Activated naive CD8-positive, alpha-beta T cell treated with anti-CD3 and anti-CD28 coated beads for 36 hours (primary cell): Measurements from ENCODE around the gene EPHA4. TPM values are rescaled to one million over a fixed set of nuclear protein-coding genes. Genes with fewer than 3 reads are reported as not detected.
"Not testable (repeated sequence)": the region's sequence is repeated elsewhere in the genome, so short reads cannot be mapped to it uniquely, and the experiment has no call there.

Experiments used
- DNase-seq: peaks from one replicate; pipeline ENCODE4 v3.0.0; 2021
- H3K27ac Mint-ChIP-seq: one replicate; pipeline ENCODE4 v1.8.0; 2022; ENCODE audit warnings: mild to moderate bottlenecking, moderate library complexity, mixed read lengths
- H3K27me3 Mint-ChIP-seq: one replicate; pipeline ENCODE4 v1.8.0; 2022; ENCODE audit warnings: mild to moderate bottlenecking, mixed read lengths
- H3K36me3 Mint-ChIP-seq: one replicate; pipeline ENCODE4 v1.8.0; 2021; ENCODE audit warnings: mild to moderate bottlenecking, mixed read lengths
- H3K4me1 Mint-ChIP-seq: one replicate; pipeline ENCODE4 v1.8.0; 2021; ENCODE audit warnings: mixed read lengths
- H3K4me3 Mint-ChIP-seq: one replicate; pipeline ENCODE4 v1.8.0; 2022; ENCODE audit warnings: mild to moderate bottlenecking, moderate library complexity, mixed read lengths
- H3K9me3 Mint-ChIP-seq: one replicate; pipeline ENCODE4 v1.8.0; 2022; ENCODE audit warnings: mixed read lengths
- total RNA-seq, 2 experiments: library from RNA; stranded (reverse); gene quantifications; one replicate each; pipeline ENCODE4 v1.2.3, GENCODE V29; 2021

EPHA4 gene
- total RNA-seq, 2 experiments from 2014 or later: 0.20 to 0.47 TPM

GRCh38 chr2:221513232-221513631, 58.9 kb downstream of the EPHA4 start:
- Mint-ChIP-seq H3K4me1 (no peaks in the 10 kb centered on the region), H3K27ac (no peak overlapping the region), H3K4me3 (no peak overlapping the region), H3K9me3 (no peaks in the 10 kb centered on the region), H3K27me3 (no peaks in the 10 kb centered on the region), H3K36me3 (no peaks in the 10 kb centered on the region)
- no peak for DNase-seq

GRCh38 chr2:221511325-221511724, 60.8 kb downstream of the EPHA4 start:
- not testable (repeated sequence) for H3K4me1 Mint-ChIP-seq, H3K36me3 Mint-ChIP-seq, H3K9me3 Mint-ChIP-seq, DNase-seq, H3K27ac Mint-ChIP-seq, H3K27me3 Mint-ChIP-seq, H3K4me3 Mint-ChIP-seq

GRCh38 chr2:221506469-221506868, 65.6 kb downstream of the EPHA4 start:
- no peak overlapping the region for H3K27ac Mint-ChIP-seq

GRCh38 chr2:221505605-221506004, 66.5 kb downstream of the EPHA4 start:
- Mint-ChIP-seq H3K36me3 (no peaks in the 10 kb centered on the region), H3K9me3 (no peaks in the 10 kb centered on the region), H3K27ac (no peak overlapping the region), H3K4me1 (peaks cover 4% of the 10 kb centered on the region), H3K4me3 (no peak overlapping the region), H3K27me3 (peaks cover 4% of the 10 kb centered on the region)
- no peak for DNase-seq

More at GRCh38 chr2:221506469-221506868, 65.6 kb downstream of the EPHA4 start:
- H3K9me3 Mint-ChIP-seq: no peaks in the 10 kb centered on the region
- H3K4me1 Mint-ChIP-seq: peaks cover 4% of the 10 kb centered on the region
- no peaks in the 10 kb centered on the region for H3K36me3 Mint-ChIP-seq
- no peak for DNase-seq
- H3K4me3 Mint-ChIP-seq: no peak overlapping the region
- H3K27me3 Mint-ChIP-seq: peaks cover 4% of the 10 kb centered on the region

- DNase-seq: no peak
- Mint-ChIP-seq H3K36me3 (no peaks in the 10 kb centered on the region), H3K9me3 (no peaks in the 10 kb centered on the region), H3K27ac (no peak overlapping the region), H3K4me1 (peaks cover 4% of the 10 kb centered on the region), H3K27me3 (peaks cover 4% of the 10 kb centered on the region), H3K4me3 (no peak overlapping the region)
These were observed 67.2 kb downstream of the EPHA4 start for GRCh38 chr2:221504905-221505304.

GRCh38 chr2:221503965-221504364, 68.1 kb downstream of the EPHA4 start:
- no peaks in the 10 kb centered on the region for H3K9me3 Mint-ChIP-seq
- H3K27ac Mint-ChIP-seq: no peak overlapping the region
- H3K27me3 Mint-ChIP-seq: peaks cover 4% of the 10 kb centered on the region
- no peak overlapping the region for H3K4me3 Mint-ChIP-seq
- H3K4me1 Mint-ChIP-seq: peaks cover 4% of the 10 kb centered on the region
- no peak for DNase-seq
- no peaks in the 10 kb centered on the region for H3K36me3 Mint-ChIP-seq

- H3K4me3 Mint-ChIP-seq: no peak overlapping the region
- H3K4me1 Mint-ChIP-seq: peaks cover 4% of the 10 kb centered on the region
- H3K27me3 Mint-ChIP-seq: peaks cover 4% of the 10 kb centered on the region
- H3K27ac Mint-ChIP-seq: no peak overlapping the region
- no peaks in the 10 kb centered on the region for H3K9me3 Mint-ChIP-seq
- DNase-seq: no peak
- no peaks in the 10 kb centered on the region for H3K36me3 Mint-ChIP-seq
These were observed 69.7 kb downstream of the EPHA4 start for GRCh38 chr2:221502270-221503010.

GRCh38 chr2:221501883-221502269, 70.2 kb downstream of the EPHA4 start:
- no peak for DNase-seq
- Mint-ChIP-seq H3K27ac (no peak overlapping the region), H3K27me3 (peaks cover 4% of the 10 kb centered on the region), H3K4me3 (no peak overlapping the region), H3K36me3 (no peaks in the 10 kb centered on the region), H3K4me1 (peaks cover 4% of the 10 kb centered on the region), H3K9me3 (no peaks in the 10 kb centered on the region)

GRCh38 chr2:221501210-221501882, 70.8 kb downstream of the EPHA4 start:
- Mint-ChIP-seq H3K36me3 (no peaks in the 10 kb centered on the region), H3K27me3 (peaks cover 4% of the 10 kb centered on the region), H3K9me3 (no peaks in the 10 kb centered on the region), H3K4me3 (no peak overlapping the region), H3K27ac (no peak overlapping the region), H3K4me1 (peaks cover 4% of the 10 kb centered on the region)
- DNase-seq: no peak

GRCh38 chr2:221500501-221501209, 71.4 kb downstream of the EPHA4 start:
- no peaks in the 10 kb centered on the region for H3K36me3 Mint-ChIP-seq
- H3K27ac Mint-ChIP-seq: no peak overlapping the region
- peaks cover 4% of the 10 kb centered on the region for H3K27me3 Mint-ChIP-seq
- DNase-seq: no peak
- H3K4me3 Mint-ChIP-seq: no peak overlapping the region
- H3K9me3 Mint-ChIP-seq: no peaks in the 10 kb centered on the region
- peaks cover 4% of the 10 kb centered on the region for H3K4me1 Mint-ChIP-seq

- no peak overlapping the region for H3K4me3 Mint-ChIP-seq
- DNase-seq: no peak
- H3K4me1 Mint-ChIP-seq: no peaks in the 10 kb centered on the region
- H3K27ac Mint-ChIP-seq: no peak overlapping the region
- peaks cover 7% of the 10 kb centered on the region for H3K27me3 Mint-ChIP-seq
- no peaks in the 10 kb centered on the region for H3K36me3 Mint-ChIP-seq
- no peaks in the 10 kb centered on the region for H3K9me3 Mint-ChIP-seq
These were observed 76.4 kb downstream of the EPHA4 start for GRCh38 chr2:221495731-221496130.

GRCh38 chr2:221494556-221494955, 77.5 kb downstream of the EPHA4 start:
- H3K4me3 Mint-ChIP-seq: no peak overlapping the region
- H3K9me3 Mint-ChIP-seq: no peaks in the 10 kb centered on the region
- H3K27ac Mint-ChIP-seq: no peak overlapping the region
- peaks cover 7% of the 10 kb centered on the region for H3K27me3 Mint-ChIP-seq
- H3K4me1 Mint-ChIP-seq: no peaks in the 10 kb centered on the region
- no peak for DNase-seq
- no peaks in the 10 kb centered on the region for H3K36me3 Mint-ChIP-seq

GRCh38 chr2:221493391-221493790, 78.7 kb downstream of the EPHA4 start:
- Mint-ChIP-seq H3K27ac (no peak overlapping the region), H3K4me1 (no peaks in the 10 kb centered on the region), H3K9me3 (no peaks in the 10 kb centered on the region), H3K4me3 (no peak overlapping the region), H3K27me3 (peaks cover 7% of the 10 kb centered on the region), H3K36me3 (no peaks in the 10 kb centered on the region)
- DNase-seq: no peak

- Mint-ChIP-seq H3K36me3 (no peaks in the 10 kb centered on the region), H3K4me1 (no peaks in the 10 kb centered on the region), H3K27me3 (peaks cover 7% of the 10 kb centered on the region), H3K27ac (no peak overlapping the region), H3K4me3 (no peak overlapping the region), H3K9me3 (no peaks in the 10 kb centered on the region)
- DNase-seq: no peak
These were observed 79.5 kb downstream of the EPHA4 start for GRCh38 chr2:221492636-221493035.

- H3K9me3 Mint-ChIP-seq: no peaks in the 10 kb centered on the region
- H3K36me3 Mint-ChIP-seq: no peaks in the 10 kb centered on the region
- no peak overlapping the region for H3K4me3 Mint-ChIP-seq
- DNase-seq: no peak
- peaks cover 7% of the 10 kb centered on the region for H3K27me3 Mint-ChIP-seq
- H3K4me1 Mint-ChIP-seq: no peaks in the 10 kb centered on the region
- H3K27ac Mint-ChIP-seq: no peak overlapping the region
These were observed 81.5 kb downstream of the EPHA4 start for GRCh38 chr2:221490506-221491060.
